ENCODE results near the gene TGFB3.
"Not testable (repeated sequence)": the region's sequence is repeated elsewhere in the genome, so short reads cannot be mapped to it uniquely, and the experiment has no call there.

The TGFB3 gene

GRCh38 chr14:75981426-75982265 lies at the start of gene TGFB3:
TSS of gene TGFB3 (minus strand) at chr14:75981995. CDS start at chr14:75980893, 1,102 bp downstream.
- peak; percentile 65 for DNase-seq

- DNase-seq = no peak
These were observed 42.6 kb upstream of the TGFB3 start for GRCh38 chr14:76024211-76024907.

- no peak for DNase-seq
These were observed 42.0 kb upstream of the TGFB3 start for GRCh38 chr14:76023757-76024156.

- DNase-seq = no peak
These were observed 41.2 kb upstream of the TGFB3 start for GRCh38 chr14:76022991-76023390.

GRCh38 chr14:76019676-76020075 lies 37.9 kb upstream of the TGFB3 start:
- DNase-seq = no peak

GRCh38 chr14:76015668-76016067 lies 33.9 kb upstream of the TGFB3 start:
- DNase-seq = no peak

DNA sequence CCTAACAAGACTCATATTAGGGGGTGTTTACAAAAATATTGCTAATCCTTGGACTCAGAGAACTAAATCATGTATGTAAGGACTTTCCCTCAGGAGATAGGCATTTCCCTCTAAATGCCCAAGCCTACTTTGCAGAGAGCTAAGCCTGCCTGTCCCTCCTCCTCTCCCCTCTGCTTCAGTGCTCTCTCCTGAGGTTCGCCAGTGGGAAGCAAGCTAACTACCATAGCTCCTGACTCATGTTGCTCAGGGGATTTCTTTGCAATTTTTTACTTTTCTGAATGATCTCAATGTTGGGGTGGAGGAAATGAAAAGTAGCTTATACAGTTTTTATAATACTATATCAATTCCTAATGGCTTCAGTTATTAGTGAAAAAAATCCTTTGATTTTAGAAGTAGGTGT lies 33.4 kb upstream of the TGFB3 start:
- DNase-seq = no peak

DNA sequence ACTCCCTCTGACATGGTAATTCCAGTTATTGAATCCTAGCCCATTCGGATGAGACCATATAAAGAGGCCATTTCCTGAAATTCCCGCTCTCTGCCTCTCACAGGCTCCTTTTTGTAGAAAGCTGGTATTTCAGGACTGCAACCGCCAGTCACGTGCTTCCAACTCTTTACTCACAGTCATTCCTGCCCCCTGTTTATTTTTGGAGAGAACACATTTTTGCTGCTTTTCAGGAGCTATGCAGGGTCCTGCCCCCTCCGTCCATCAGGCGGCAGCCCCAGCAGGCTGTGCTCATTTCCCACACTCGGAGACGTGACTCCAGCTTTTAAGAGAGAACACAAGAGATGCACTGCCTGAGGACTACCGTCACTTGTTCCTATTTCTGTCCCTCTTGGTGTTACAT lies 30.6 kb upstream of the TGFB3 start:
- no peak for DNase-seq

DNA sequence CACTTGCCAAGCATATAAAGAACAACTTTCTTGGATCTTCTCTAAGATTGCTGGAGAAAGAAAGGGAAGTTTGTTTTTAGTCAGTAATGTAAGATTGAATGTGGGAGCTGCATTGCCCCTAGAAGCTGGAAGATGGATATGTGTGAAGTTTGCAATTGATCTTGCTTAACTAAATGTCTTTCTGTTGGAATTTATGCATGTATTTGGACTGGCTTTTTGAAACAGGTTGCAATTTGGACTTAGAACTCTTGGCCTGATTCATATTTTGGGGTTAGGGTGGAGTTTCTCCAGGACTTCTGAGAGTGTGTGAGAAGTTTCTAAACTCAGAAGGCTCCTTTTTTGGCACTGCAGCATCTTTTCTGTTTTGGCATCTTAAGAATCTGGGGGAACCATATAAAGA lies 30.1 kb upstream of the TGFB3 start:
- DNase-seq = no peak

- DNase-seq = not testable (repeated sequence)
These were observed 27.8 kb upstream of the TGFB3 start for GRCh38 chr14:76009627-76010026.

DNA sequence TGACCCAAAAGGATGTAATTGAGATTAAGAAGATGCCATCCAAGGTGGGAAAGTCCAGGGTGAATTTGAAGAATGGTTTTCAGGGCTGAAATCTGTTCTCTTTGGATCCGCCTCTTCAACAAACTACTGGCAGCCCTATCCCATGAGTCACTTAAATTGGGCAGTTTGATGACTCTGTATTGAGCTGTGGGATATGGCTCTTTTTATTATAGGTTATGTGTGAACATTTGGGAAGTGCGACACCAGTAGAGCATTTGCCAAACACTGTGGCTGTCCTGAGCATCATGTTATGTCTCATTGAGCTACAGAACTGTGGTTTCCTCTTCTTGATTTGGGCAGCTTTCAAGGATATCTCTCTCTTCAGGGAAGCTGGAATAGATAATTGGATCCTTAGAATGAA lies 26.1 kb upstream of the TGFB3 start:
- DNase-seq = no peak

- no peak for DNase-seq
These were observed 25.6 kb upstream of the TGFB3 start for GRCh38 chr14:76007379-76007778.

DNA sequence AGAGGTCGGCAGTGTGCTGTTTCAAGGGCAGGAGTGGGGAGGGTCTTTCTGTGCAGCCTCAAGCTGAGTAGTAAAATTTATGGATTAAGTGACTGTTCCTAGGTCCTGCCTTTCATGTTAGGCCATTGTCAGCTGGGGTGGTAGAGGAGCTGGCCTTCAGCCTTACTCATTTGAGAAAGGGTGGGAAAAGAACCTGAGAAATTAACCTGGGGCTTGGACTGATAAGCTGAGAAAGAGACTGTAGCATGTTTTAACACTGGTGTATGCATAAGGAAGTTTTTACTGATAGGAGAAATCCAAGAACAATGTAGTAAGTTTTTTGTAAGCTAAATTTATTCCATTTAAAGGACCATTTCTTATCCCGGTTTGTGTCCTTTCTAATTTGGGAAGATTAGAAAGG lies 24.5 kb upstream of the TGFB3 start:
- no peak for DNase-seq

DNA sequence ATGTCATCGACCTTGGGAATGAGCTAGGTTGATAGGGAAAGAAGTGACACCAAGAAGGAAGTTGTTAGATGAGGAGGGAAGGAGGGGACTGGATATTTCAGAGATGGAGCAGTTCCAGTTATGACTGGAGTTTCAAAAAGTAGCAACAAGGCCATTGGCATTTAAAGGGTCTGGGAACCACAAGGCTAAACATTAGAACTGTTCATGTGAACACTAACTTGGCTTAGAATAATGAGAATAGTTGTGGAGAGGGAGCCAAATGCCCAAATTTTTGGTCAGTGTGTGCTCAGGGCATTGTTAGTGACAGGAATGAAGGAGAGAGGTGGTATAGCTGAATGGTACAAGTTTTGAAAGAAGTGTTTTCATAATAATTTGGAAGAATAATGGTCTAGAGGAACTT lies 20.6 kb upstream of the TGFB3 start:
- no peak for DNase-seq

DNA sequence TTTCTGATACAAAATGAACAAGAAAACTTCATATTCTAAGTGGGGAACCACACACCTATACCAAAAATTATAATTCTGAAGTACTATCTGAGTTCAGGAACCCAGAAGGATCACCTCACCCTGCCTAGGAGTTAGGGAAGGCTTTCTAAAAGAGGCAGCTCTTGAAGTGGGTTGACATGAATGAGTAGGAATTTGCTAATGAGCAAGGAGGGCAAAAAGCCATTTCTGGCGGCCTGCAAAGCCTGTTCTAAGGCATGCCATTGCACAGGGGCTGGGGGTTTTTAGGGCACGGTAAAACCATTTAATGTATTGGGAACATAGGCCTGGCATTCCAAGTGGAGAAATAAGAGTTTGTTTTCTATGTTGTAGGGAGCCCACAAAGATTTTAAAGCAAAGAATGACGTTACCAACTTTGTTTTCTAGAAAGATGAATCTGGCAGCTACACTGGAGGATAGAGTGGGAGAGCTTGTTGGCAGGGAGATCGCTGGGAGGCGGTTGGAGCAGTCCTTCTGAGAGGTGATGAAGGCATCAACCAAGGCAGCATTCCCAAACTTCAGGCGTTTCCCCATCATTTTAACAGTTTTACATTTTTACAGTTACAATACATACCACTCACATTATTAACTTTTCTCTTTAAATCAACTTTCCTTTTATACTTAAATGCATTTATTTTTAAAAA lies 17.9 kb upstream of the TGFB3 start:
- DNase-seq = no peak

DNA sequence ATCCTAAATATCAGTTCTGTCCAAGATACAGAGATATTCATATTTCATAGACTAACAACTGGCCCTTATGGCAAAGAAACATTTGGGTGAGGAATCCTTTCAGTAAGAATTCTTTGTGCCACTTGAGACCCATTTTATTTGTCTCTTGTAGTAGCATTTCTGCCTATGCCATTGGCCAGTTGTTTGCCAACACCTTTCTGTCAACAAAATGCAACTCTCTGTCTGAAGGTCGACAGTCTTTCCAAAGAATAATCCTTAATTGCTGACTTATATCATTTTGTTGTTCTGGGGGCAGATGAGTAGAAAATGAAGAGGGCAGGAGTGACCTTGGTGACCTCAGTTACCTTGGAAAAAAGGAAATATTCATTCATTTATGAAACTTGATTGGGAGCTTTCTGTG lies 14.7 kb upstream of the TGFB3 start:
- no peak for DNase-seq

DNA sequence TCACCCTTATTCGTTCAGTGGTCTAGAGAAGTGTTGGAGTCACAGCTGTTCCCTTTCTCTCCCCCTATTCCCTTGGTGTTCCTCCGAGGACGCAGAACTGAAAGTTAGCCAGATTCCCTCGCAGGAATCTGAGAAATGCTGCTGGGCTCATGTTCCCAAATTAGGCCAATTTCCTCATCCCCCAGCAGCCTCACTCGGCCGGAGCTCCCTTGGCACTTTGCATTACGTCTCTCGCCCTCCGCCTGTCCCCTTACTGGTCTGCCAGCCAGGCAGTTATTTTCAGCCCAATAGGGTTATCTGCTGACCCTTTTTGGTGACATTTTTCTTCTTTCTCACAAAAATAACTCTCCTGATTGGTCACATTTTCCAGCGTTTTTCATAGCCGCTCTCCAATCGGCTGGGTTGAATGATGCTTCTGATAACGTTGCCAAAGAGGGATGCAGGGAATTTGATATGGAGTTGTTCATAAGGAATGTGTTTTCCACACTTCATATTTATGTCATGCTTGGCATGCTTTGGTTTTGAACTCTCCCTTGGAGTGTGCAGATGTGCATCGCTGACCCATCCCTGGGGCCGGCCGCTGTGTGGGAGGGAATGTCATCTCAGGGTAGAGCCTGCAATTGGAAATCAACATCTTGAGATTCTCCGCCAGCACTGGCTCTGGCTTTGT lies 13.7 kb upstream of the TGFB3 start:
- no peak for DNase-seq

- DNase-seq = no peak
These were observed 11.8 kb upstream of the TGFB3 start for GRCh38 chr14:75993567-75994041.

GRCh38 chr14:75991753-75992152 lies 10.0 kb upstream of the TGFB3 start:
- no peak for DNase-seq

DNA sequence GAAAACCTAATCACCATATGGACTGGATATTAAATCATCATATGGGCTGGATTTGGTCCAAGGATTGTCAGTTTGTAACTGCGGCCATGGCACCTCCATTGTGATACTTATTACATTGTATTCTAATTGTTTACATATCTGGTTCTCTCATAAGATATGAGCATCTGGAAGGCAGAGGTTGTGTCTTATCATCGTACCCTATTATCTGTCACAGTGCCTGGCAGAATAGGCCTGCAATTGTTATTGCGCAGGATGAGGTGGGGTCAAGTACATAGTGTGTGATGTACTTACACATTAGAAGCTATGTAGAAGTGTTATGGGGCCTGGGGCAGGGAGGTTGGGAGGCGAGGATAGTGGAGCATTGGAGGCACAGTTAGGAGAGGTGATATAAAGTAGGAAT lies 8.5 kb upstream of the TGFB3 start:
- DNase-seq = no peak

DNA sequence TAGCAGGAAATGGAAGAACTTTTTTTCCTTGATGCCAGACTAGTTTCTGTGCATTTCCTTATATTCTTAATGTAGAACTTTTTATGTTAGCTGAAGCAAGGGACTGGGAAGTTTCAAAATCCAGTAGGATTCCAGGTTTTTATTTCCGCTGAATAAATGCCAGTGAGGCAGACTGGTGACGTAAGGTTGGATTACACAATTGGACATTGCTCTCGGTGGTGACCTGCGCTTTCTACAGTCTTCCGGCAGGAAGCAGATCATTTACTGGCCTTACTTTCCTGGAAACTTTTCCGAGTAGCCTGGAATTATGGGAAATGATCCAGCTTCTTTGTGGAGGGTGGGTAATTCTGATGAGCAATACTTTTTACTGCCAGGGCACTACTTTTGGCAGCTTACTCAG lies 7.3 kb upstream of the TGFB3 start:
- DNase-seq = no peak

GRCh38 chr14:75987201-75987970 lies 5.6 kb upstream of the TGFB3 start:
- DNase-seq = no peak

- DNase-seq = no peak
These were observed 4.6 kb upstream of the TGFB3 start for GRCh38 chr14:75986439-75986765.
